HG02588 (cell line): ENCODE data around the gene DHRSX.
"Not testable (repeated sequence)": the region's sequence is repeated elsewhere in the genome, so short reads cannot be mapped to it uniquely, and the experiment has no call there.

ENCODE experiments used
- ATAC-seq: cut with Tn5 transposase; IDR thresholded peaks from one replicate; pipeline ENCODE4 v1.9.1; 2021; ENCODE audit warnings: mild to moderate bottlenecking, moderate library complexity; ENCODE audit not compliant: unreplicated experiment

Gene DHRSX

DNA sequence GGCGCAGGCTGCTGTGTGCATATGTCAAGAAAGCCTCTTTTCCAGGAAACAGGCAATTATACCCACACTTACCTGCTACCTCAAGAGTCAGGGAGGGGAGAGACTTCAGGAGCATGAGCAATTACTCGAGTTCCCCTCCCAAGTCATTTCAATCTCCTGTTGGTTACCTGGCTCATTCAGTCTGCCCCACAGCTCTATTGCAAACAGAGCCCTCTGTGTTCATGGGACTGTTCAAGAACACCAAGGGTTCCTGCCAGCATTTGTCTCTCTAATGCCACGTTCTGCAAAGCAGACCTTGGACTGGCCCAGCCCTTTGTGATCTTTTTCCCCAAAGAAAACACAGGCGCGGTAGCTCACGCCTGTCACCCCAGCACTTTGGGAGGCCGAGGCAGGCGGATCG is 274.6 kb downstream of the DHRSX start:
- no peak for ATAC-seq

DNA sequence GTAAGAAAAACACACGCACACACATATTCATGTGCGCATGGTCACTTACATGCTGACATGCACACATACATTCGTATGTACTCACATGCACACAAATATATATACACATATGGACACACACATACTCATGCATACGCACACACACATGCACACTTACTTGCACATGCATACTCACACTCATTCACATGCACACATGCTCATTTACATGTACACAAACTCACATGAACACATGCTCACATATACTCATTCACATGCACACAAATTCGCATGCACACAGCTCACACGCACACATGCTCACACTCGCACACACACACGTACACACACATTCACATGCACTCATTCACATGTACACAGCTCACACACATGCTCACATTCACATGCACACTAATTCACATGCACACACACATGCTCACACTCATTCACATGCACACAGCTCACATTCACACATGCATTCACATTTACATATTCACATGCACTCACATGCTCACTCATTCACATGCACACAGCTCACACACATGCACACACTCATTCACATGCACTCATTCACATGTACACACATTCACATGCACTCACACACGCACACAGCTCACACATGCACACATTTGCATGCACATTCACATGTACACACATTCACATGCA is 276.1 kb downstream of the DHRSX start:
- ATAC-seq: no peak

DNA sequence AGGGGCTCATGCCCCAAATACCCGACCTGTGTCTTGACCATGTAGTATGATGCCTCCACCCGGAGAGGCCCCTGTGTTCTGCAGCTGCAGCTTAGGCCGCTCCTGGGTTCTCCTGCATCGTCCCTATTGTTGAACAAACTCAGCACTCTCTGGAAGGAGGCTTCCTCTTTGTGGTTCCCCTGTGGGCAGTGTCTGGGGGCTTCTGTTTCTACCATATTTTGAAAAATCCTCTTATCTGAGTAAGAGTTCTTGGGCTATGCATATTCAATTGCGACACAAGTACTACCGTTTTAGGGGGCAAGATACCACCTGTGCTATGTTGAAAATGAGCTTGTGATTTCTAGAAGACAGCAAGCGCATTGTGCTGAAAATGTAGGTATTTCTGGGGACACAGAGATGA is 276.6 kb downstream of the DHRSX start:
- ATAC-seq: no peak

DNA sequence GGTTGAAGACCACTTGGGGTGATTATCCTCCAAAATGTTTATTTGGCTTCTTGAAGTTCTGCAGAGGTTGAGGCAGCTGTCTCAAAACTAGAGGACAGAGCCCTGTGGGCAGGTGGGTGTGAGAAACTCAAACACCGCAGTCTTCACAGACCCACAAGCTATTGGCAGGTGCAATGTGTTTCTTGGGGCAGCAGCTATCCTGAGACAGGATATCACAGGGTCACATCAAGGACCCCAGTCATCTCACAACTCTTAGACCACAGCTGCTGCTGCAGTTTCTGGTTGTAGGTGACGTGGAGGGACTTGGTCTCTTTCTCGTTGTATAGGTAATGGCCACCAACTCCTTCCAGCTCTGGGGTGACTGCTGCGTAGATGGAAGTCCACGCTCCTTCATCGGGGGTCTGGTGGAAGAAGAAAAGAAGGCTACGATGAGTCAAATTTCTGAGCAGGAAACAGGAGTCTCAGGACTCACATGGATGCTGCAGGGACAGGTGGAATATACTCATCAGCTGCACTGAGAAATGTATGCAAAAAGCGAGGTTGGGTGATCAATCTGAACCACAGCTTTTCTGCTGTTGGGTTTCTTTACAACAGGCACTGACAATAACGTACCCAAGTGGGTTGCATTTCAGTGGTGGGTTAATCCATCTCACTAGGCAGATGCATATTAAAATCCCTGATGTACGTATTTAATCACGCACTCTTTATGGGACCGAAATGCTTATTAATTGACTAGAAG is 279.8 kb downstream of the DHRSX start:
- ATAC-seq: no peak

DNA sequence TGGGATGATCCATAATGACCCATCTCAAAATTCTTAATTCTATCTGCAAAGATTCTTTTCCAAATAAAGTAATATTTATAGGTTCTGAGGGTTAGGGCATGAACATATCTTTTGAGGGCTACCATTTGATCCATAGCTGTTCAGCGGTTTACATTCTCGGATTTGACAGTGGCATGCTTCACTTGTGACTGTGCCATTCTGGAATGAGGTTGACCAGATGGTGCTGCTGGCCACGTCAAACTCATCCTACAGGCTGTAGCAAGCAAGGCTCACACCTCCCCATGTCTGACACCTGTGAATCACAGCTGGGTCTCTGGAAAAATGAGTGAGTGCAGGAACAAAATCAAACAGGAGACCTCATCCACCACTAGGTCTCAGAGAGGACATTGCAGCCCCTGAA is 280.5 kb downstream of the DHRSX start:
- no peak for ATAC-seq

DNA sequence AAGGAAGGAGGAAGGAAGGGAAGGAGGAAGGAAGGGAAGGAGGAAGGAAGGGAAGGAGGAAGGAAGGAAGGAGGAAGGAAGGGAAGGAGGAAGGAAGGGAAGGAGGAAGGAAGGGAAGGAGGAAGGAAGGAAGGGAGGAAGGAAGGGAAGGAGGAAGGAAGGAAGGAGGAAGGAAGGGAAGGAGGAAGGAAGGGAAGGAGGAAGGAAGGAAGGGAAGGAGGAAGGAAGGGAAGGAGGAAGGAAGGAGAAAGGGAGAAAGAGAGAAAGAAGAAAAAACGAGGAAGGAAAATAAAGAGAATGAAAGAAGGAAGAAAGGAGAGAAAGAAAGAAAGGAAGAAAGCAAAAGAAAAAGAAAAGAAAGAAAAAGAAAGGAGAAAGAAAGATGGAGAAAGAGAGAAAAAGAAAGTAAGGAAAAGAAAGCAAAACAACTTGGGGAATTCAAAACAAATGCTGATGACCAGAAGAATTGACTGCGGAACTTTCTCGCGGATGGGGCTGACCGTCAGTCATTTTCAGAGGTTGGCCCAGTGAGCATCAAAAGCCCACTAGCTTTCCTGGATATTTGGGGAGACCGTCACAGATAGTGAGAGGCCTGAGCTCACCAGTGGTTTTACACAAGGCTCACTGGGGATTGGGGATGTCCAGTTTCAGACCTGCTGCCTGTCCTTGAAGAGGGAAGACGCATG is 286.5 kb downstream of the DHRSX start:
- ATAC-seq: not testable (repeated sequence)

DNA sequence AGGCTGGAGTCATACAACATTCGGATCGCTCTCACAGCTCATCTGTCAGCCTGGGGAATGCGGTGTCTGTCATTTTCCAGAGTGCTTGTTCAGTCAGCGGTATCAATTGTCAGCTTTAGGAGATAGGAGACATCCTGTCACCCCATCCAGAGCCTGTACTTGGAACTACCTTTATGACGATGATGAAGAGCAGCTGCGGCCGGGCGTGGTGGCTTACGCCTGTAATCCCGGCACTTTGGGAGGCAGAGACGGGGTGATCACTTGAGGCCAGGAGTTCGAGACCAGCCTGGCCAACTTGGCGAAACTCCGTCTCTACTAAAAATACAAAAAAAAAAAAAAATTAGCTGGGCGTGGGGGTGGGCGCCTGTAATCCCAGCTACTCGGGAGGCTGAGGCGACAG is 289.1 kb downstream of the DHRSX start:
- not testable (repeated sequence) for ATAC-seq

DNA sequence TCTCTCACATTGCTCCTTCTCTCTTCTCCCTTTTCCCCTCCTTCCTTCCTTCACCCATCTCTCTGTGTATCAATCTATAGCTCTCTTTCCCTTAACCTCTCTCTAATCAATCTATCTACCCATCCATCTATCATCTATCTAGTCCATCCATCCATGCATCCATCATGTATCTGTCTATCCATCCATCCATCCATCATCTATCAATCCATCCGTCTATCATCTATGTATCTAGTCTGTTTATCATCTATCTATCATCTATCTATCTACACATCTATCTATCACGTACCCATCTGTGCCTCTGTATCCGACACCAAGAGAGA is 307.5 kb downstream of the DHRSX start:
- no peak for ATAC-seq

DNA sequence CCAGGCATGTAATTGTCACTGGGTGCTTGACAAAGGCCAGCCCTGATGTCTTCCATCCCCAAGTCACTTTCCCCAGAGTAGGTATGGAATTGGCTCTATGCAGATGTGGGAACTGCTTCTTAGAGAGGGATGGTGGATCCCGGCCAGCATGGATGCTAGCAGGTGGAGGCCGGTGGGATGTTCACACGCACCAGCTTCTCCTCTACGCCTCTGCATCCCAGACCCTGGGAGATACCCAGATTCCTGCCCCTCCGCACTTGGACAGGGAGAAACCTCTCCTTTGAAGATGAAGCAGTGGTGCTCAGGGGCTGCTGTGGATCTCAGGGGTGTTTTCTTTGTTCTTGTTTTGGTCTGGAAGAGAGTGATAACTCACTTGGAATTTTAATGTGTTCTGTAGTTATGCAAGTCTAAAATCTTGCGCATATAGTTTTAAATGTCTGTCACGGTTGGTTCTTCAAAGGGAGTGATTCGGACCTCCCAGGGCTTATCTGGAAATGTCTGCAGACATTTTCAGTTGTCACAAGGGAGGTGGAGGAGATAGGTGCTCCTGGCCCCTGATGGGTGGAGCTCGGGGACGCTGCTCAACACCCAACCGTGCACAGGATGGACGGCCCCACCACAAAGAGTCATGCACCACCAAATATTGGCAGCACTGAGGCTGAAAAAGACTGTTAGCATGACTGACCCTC is 308.0 kb downstream of the DHRSX start:
- ATAC-seq: no peak

DNA sequence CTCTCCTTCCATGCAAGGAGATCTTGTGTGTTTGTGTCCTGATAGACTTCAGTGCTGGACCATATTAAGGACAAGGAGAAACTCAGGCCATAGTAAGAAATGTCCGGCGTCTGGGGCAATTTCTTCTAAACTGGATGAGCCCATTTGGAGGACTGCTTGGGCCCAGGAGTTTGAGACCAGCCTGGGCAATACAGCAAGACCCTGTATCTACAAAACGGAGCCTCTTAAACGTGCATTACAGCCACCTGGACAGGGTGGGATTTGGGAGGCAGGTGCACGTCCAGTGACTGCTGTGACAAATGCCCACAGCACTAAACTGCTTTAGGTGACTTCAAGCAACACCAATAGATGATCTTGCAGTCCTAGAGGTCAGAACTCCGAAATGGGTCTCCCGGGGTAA is 311.9 kb downstream of the DHRSX start:
- no peak for ATAC-seq

DNA sequence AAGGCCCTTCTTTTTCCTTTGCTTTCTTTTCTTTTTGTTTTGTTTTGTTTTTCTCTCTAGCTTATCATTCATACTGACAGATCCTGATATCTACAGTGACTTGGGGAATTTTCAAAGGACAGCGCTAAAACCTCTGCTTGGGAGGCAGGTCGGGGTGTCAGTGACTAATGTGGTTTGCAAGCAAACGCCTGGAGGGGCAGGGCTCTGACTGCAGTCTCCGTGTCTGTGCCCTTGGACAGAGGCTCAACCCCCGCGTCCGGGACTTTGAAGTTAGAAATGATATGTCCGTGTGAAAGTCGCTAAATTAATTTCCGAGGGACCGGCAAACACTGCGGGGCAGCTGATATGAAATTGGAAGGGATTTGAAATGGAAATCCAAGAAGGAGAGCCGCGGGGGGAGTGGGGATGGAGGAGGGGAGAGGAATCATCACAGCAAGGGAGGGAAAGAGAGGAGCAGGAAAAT is 312.4 kb downstream of the DHRSX start:
- ATAC-seq: no peak

DNA sequence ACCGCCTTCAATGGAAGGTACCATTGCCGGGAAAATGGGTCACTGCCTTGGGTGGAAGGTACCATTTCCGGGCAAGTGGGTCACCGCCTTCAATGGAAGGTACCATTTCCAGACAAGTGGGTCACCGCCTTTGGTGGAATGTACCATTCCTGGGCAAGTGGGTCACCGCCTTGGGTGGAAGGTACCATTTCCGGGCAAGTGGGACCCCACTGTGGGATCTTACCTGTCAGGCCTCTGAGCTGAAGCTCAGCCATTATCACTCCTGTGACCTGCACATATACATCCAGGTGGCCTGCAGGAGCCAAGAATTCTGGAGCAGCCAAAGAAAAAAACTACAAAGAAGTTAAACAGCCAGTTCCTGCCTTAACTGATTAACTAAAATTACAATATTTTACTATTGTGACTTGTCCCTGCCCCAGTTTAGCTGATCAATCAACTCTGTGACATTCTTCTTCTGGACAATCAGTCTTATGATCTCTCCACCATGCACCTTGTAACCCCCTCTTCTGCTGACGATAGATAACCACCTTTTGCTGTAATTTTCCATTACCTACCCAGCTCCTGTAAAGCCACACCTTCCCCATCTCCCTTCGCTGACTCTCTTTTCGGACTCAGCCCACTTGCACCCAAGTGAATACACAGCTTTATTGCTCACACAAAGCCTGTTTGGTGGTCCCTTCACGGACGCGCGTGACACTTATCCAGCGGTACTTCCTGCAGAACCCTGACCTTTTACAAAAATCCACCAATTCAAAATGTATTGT is 313.2 kb downstream of the DHRSX start:
- ATAC-seq: no peak

DNA sequence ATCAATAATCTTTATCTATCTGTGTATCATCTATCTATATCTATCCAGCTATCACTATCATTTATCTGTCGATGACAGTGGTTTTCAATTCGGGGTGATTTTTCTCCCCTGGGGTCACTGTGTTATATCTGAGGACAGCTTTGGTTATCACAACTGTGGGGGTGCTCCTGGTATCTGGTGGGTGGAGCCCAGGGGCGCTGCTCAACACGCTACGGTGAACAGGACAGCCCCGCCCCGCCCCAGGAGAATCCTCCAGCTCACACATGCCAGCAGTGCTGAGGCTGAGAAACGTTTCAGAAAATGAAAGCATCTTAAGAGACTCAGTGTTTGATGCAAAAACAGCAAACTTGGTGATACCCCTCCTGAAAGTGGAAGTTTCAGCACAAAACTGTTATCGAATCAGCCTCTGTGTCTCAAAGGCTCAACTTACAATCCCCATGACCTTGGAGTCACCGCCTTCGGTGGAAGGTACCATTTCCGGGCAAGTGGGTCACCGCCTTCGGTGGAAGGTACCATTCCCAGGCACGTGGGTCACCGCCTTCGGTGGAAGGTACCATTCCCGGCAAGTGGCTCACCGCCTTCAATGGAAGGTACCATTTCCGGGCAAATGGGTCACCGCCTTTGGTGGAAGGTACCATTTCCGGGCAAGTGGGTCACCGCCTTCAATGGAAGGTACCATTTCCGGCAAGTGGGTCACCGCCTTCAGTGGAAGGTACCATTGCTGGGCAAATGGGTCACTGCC is 315.3 kb downstream of the DHRSX start:
- no peak for ATAC-seq

DNA sequence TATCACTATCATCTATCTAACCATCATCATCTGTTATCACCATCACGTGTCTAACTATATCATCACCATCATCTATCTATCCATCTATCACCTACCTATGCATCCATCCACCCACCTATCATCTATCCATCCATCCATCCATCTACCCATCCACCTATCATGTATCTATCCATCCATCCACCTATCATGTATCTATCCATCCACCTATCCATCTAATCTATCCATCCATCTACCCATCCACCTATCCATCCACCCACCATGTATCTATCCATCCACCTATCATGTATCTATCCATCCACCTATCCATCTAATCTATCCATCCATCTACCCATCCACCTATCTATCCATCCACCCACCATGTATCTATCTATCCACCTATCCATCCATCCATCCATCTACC is 316.7 kb downstream of the DHRSX start:
- no peak for ATAC-seq

DNA sequence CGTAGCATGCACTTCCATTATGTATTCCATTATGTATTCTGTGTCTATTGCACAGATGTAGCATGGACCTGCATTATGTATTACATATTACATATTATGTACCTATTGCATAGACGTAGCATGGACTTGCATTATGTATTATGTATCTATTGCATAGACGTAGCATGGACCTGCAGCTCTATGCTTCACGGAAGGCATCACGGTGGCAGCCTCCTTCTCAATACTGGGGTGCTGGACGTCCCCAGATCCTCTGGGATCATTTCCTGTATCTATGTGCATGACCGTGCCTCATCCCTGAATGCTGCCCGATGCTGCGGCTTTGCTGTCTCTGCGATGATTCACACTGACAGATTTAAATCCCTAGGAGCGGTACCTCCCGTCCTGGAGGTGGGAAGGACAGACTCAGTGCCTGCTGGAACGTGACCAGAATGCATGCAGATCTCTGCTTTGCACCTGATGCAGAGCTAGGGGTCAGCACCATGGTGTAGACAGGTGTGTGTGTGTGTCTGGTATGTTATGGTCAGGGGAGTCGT is 317.5 kb downstream of the DHRSX start:
- no peak for ATAC-seq

DNA sequence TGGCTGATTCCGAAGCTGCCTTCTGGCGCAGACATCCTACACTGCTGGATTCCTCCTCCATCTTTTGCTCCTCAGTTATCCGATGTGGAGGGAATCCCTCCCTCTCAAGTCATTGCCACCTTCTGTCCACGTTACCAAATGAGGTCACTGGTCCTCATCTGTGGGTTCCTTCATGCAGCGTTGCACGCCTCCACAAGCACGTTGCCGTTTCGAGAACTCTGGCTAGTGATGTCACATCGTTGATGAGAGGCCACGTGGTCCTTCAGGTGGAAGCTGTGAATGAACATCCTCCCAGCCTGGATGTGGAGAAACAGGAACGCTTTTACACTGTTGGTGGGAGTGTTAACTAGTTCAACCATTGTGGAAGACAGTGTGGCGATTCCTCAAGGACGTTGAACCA is 323.2 kb downstream of the DHRSX start:
- ATAC-seq: no peak

DNA sequence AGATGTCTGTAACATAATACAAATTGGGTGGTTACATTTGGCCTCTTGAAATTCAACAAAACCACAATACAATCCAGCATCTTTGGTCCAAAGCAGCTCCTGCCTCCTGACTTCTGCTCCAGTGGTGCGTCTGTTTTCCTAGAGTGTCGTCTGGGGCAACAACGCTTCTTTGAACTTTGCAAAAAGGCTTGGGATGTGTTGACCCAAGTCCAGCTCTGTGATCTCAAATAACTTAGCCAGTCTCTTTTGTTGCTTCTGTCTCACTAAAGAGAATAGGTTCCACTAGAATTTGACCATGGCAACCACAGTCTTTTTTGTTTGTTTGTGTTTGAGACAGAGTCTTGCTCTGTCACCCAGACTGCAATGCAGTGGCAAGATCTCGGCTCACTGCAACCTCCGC is 324.0 kb downstream of the DHRSX start:
- ATAC-seq: no peak

DNA sequence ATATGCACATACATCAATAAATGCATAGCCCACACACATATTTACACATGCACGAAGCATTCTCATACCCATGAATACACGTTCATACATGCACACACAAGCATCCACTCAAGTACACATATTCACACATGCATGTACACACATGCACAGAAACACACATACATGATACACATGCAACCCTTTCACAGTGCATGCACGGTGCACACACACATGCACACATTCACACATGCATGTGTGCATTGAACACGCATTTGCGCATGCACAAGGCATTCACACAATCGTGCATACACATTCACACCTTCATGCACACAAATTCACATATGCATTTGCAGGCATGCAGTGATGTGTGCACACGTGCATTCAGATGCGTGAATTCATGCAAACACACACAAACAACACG is 324.5 kb downstream of the DHRSX start:
- ATAC-seq: no peak

DNA sequence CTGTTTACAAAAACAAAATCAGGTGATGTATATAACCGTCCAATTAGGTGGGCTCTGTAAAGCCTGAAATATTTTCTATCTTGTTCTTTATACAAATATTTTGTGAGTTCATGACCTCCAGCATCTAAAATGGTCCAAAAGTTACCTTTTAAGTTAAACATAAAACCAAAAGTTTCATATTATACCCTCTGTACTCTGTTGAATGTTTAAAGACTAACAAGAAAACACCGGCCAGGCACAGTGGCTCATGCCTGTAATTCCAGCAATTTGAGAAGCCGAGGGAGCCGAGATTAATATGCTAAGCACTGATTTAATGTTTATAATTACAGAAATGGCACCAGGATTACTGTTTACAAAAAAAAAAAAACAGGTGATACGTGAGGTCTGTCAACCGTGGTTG is 328.4 kb downstream of the DHRSX start:
- ATAC-seq: no peak
